SK-N-MC (cell line): ENCODE data around the gene SIGLECL1.

Source experiments
- DNase-seq: peaks from one replicate; pipeline ENCODE4 v3.0.0-alpha.2; 2011; ENCODE audit warnings: low read depth, low spot score
- H3K27ac ChIP-seq: fragments of 200-600 bp; sonication (generic); 2 replicates; pipeline ENCODE4 v1.5.1; 2016; ENCODE audit warnings: mixed run types
- H3K36me3 ChIP-seq: fragments of 200-600 bp; sonication (generic); 2 replicates; pipeline ENCODE4 v1.6.1; 2017; ENCODE audit warnings: antibody characterized with exemption, low read length, mixed read lengths; ENCODE audit not compliant: insufficient read depth
- H3K4me3 ChIP-seq: fragments of 200-600 bp; sonication (generic); 2 replicates; pipeline ENCODE4 v1.5.1; 2016
- H3K9ac ChIP-seq: fragments of 200-600 bp; sonication (generic); 2 replicates; pipeline ENCODE4 v1.8.0; 2017; ENCODE audit warnings: mixed run types, mixed read lengths; ENCODE audit not compliant: insufficient read length
- H3K9me3 ChIP-seq: fragments of 200-600 bp; sonication (generic); 2 replicates; pipeline ENCODE4 v1.6.1; 2017; ENCODE audit warnings: low read depth, mild to moderate bottlenecking, antibody characterized with exemption, low read length, moderate library complexity, mixed read lengths
- EZH2 ChIP-seq: fragments of 200-600 bp; sonication (generic); IDR thresholded peaks from one replicate; pipeline ENCODE4 v1.6.1; 2017; ENCODE audit warnings: antibody characterized with exemption
- FOXP2 ChIP-seq: optimal IDR thresholded peaks from 2 replicates; pipeline ENCODE3; 2011; ENCODE audit warnings: mild to moderate bottlenecking, moderate library complexity; ENCODE audit not compliant: insufficient read depth; ENCODE audit errors: extremely low read length, control extremely low read depth
- POLR2AphosphoS5 ChIP-seq: IDR thresholded peaks from 2 replicates; pipeline ENCODE4 v1.6.1; 2012; ENCODE audit warnings: mild to moderate bottlenecking, low read depth, low read length, borderline replicate concordance

The SIGLECL1 gene

GRCh38 chr19:51259348-51260245, 8.7 kb downstream of the SIGLECL1 start:
- no peak for DNase-seq
- no peaks in the 10 kb centered on the region for H3K9me3 ChIP-seq
- TF ChIP-seq EZH2: no peak
- no peak for TF ChIP-seq FOXP2
- TF ChIP-seq POLR2AphosphoS5: no peak
- H3K9ac ChIP-seq: no peak overlapping the region
- no peak overlapping the region for H3K27ac ChIP-seq
- no peak overlapping the region for H3K4me3 ChIP-seq
- H3K36me3 ChIP-seq: no peaks in the 10 kb centered on the region

GRCh38 chr19:51263808-51264207, 12.9 kb downstream of the SIGLECL1 start:
- H3K36me3 ChIP-seq: no peaks in the 10 kb centered on the region
- TF ChIP-seq FOXP2 (no peak), EZH2 (no peak), POLR2AphosphoS5 (no peak)
- H3K4me3 ChIP-seq: no peak overlapping the region
- H3K9me3 ChIP-seq: no peaks in the 10 kb centered on the region
- no peak overlapping the region for H3K9ac ChIP-seq
- no peak for DNase-seq
- H3K27ac ChIP-seq: no peak overlapping the region

- no peaks in the 10 kb centered on the region for H3K9me3 ChIP-seq
- DNase-seq: no peak
- no peak for TF ChIP-seq FOXP2
- TF ChIP-seq POLR2AphosphoS5: no peak
- TF ChIP-seq EZH2: no peak
- H3K9ac ChIP-seq: no peak overlapping the region
- H3K27ac ChIP-seq: no peak overlapping the region
- no peaks in the 10 kb centered on the region for H3K36me3 ChIP-seq
- H3K4me3 ChIP-seq: no peak overlapping the region
Measured at GRCh38 chr19:51271067-51271466, 20.2 kb downstream of the SIGLECL1 start.

- TF ChIP-seq POLR2AphosphoS5 (no peak), EZH2 (no peak), FOXP2 (no peak)
- Histone ChIP-seq H3K27ac (no peak overlapping the region), H3K9ac (no peak overlapping the region), H3K9me3 (no peaks in the 10 kb centered on the region), H3K4me3 (no peak overlapping the region), H3K36me3 (no peaks in the 10 kb centered on the region)
- no peak for DNase-seq
Measured at GRCh38 chr19:51272183-51272810, 21.4 kb downstream of the SIGLECL1 start.

GRCh38 chr19:51274049-51274770, 23.3 kb downstream of the SIGLECL1 start:
- no peaks in the 10 kb centered on the region for H3K36me3 ChIP-seq
- no peaks in the 10 kb centered on the region for H3K9me3 ChIP-seq
- no peak for TF ChIP-seq EZH2
- TF ChIP-seq POLR2AphosphoS5: no peak
- no peak for TF ChIP-seq FOXP2
- no peak for DNase-seq
- H3K4me3 ChIP-seq: no peak overlapping the region
- H3K9ac ChIP-seq: no peak overlapping the region
- no peak overlapping the region for H3K27ac ChIP-seq

GRCh38 chr19:51277112-51277511, 26.2 kb downstream of the SIGLECL1 start:
- H3K9me3 ChIP-seq: no peaks in the 10 kb centered on the region
- peak overlapping the region; percentile 19; the same call in 1 of the 2 replicates for H3K4me3 ChIP-seq
- H3K36me3 ChIP-seq: no peaks in the 10 kb centered on the region
- peak; percentile 66 for DNase-seq
- H3K9ac ChIP-seq: no peak overlapping the region
- 0 out of 2 replicates have a peak overlapping the region, but pooled peaks have one; percentile 16 for H3K27ac ChIP-seq
- TF ChIP-seq POLR2AphosphoS5 (no peak; the same call in 1 of the 2 replicates), EZH2 (no peak), FOXP2 (peak; percentile 84)

- H3K9me3 ChIP-seq: no peaks in the 10 kb centered on the region
- H3K36me3 ChIP-seq: no peaks in the 10 kb centered on the region
- DNase-seq: no peak
- H3K9ac ChIP-seq: no peak overlapping the region
- TF ChIP-seq FOXP2: no peak
- H3K27ac ChIP-seq: no peak overlapping the region
- no peak overlapping the region for H3K4me3 ChIP-seq
Measured at GRCh38 chr19:51282335-51282734, 31.5 kb downstream of the SIGLECL1 start.

GRCh38 chr19:51285682-51286081, 34.8 kb downstream of the SIGLECL1 start:
- no peak for DNase-seq
- TF ChIP-seq EZH2 (no peak), POLR2AphosphoS5 (no peak), FOXP2 (no peak)
- Histone ChIP-seq H3K9ac (no peak overlapping the region), H3K27ac (no peak overlapping the region), H3K4me3 (no peak overlapping the region), H3K9me3 (no peaks in the 10 kb centered on the region), H3K36me3 (no peaks in the 10 kb centered on the region)
